ENCODE measurements around the gene GFPT2.
A peak's percentile ranks its signal among the peaks of the same experiment; 100 is the strongest.

DNA sequence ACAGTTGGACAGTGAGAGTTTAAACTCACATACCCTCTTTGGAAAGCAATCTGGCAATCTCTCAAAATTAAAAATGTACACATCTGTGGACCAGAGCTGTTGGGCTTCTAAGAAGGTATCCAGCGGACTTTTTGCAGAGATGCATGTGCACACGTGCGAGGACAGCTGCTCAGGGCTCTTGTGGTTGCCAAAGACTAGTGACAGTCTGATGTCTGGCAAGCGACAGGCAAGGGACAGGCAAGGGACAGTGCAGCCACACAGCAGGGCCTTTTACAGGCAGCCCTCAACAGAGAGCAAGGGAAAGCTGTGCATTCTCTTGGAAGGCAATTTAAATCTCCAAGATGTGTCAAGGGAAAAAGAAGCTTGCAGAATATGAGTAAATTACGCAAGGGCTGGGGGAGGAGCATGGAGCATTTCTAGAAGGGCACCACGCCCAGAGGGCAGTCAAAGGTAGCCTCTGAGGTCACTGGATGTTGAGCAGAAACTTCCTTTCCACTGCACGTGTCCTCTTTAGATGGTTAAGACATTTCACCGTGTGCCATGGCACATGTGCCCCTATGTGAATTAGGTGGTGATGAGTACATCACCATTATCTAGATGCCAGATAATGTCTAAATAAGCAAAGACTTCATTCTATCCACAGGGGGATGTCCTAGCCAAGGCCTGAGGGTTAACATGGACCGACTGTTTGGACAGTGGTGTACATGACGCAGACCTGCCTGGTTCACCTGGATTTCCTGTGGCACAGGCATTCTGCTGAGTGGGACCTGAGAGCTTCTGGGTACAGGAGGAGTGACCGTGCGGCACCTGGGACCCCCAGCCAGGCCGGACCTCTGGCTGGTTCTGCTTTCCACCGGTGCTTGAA is 9.1 kb downstream of the GFPT2 start:
- no peak for TF ChIP-seq POLR2A (IDR thresholded peaks at IDR 0.05; ENCODE audit: low read depth, low read length)
- TF ChIP-seq, protein P1, sequence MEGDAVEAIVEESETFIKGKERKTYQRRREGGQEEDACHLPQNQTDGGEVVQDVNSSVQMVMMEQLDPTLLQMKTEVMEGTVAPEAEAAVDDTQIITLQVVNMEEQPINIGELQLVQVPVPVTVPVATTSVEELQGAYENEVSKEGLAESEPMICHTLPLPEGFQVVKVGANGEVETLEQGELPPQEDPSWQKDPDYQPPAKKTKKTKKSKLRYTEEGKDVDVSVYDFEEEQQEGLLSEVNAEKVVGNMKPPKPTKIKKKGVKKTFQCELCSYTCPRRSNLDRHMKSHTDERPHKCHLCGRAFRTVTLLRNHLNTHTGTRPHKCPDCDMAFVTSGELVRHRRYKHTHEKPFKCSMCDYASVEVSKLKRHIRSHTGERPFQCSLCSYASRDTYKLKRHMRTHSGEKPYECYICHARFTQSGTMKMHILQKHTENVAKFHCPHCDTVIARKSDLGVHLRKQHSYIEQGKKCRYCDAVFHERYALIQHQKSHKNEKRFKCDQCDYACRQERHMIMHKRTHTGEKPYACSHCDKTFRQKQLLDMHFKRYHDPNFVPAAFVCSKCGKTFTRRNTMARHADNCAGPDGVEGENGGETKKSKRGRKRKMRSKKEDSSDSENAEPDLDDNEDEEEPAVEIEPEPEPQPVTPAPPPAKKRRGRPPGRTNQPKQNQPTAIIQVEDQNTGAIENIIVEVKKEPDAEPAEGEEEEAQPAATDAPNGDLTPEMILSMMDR (conservative IDR thresholded peaks at IDR 0.05; ENCODE audit: low read depth, low read length): no peak
- TF ChIP-seq CEBPB (IDR thresholded peaks at IDR 0.05; ENCODE audit: low read depth, low read length): peak; percentile 86
- no peak for TF ChIP-seq MAFK (IDR thresholded peaks at IDR 0.05; ENCODE audit: low read depth, low read length)
- no peak for TF ChIP-seq RAD21 (IDR thresholded peaks at IDR 0.05; ENCODE audit: low read length)
- no peak for TF ChIP-seq FOS (IDR thresholded peaks at IDR 0.05; ENCODE audit: low read depth, low read length)
- TF ChIP-seq BHLHE40 (IDR thresholded peaks at IDR 0.05; ENCODE audit: low read depth, low read length): no peak
- TF ChIP-seq ELK1 (IDR thresholded peaks at IDR 0.05; ENCODE audit: borderline replicate concordance, low read depth, low read length): no peak
- TF ChIP-seq USF2 (IDR thresholded peaks at IDR 0.05; ENCODE audit: low read depth, low read length): no peak
- no peak for TF ChIP-seq MXI1 (IDR thresholded peaks at IDR 0.05; ENCODE audit: borderline replicate concordance, low read depth, low read length)
- no peak for TF ChIP-seq SMC3 (IDR thresholded peaks at IDR 0.05; ENCODE audit: low read depth, low read length)
- no peak for TF ChIP-seq MAZ (IDR thresholded peaks at IDR 0.05; ENCODE audit: borderline replicate concordance, low read depth, low read length)
- TF ChIP-seq RFX5 (IDR thresholded peaks at IDR 0.05; ENCODE audit: low read depth, low read length): no peak

All from IMR-90 (cell line).